AG04450 (cell line): ENCODE results near the gene GNG13. TPM values are rescaled to one million over a fixed set of nuclear protein-coding genes. Genes with fewer than 3 reads are reported as not detected.

Source experiments
- CTCF ChIA-PET: fragments of 300-600, 350-600 bp; formaldehyde crosslinking; extraction: SDS; loops from one replicate; lab custom pipeline; 2022; ENCODE audit warnings: antibody characterized with exemption, inconsistent platforms; lab: Charles Lee
- POLR2A ChIA-PET: fragments of 350-600 bp; formaldehyde crosslinking; extraction: SDS; loops from one replicate; lab custom pipeline; 2021; ENCODE audit warnings: antibody characterized with exemption, inconsistent platforms; lab: Yijun Ruan, JAX
- DNase-seq: peaks from one replicate; pipeline ENCODE4 v3.0.0-alpha.2; 2011; ENCODE audit warnings: low read depth, low spot score
- H3K27ac ChIP-seq: one replicate; pipeline ENCODE4 v1.5.1; 2012; ENCODE audit warnings: low read depth, low read length, control low read depth
- H3K27me3 ChIP-seq: one replicate; pipeline ENCODE4 v1.6.0; 2012; ENCODE audit warnings: low read length; ENCODE audit not compliant: control insufficient read depth, insufficient read depth
- H3K4me3 ChIP-seq: 2 replicates; pipeline ENCODE4 v1.5.1; 2011; ENCODE audit warnings: mild to moderate bottlenecking, low read depth, low read length, control low read depth
- H3K9me3 ChIP-seq: 2 replicates; pipeline ENCODE4 v1.5.1; 2012; ENCODE audit warnings: low read length; ENCODE audit not compliant: control insufficient read depth, insufficient read depth
- CTCF ChIP-seq: IDR thresholded peaks from 2 replicates; pipeline ENCODE4 v1.5.1; 2011; ENCODE audit warnings: low read depth, low read length, control low read depth, inconsistent platforms
- polyA plus RNA-seq: library from polyadenylated mRNA; depleted of rRNA; stranded (reverse); fragments of >200 nt; gene quantifications from 2 replicates; pipeline ENCODE4 v1.2.3, GENCODE V29; 2011

GNG13 gene
- polyA plus RNA-seq, 1 experiment = not detected

- no peak for DNase-seq
- ChIA-PET CTCF (no interaction called here), POLR2A (no interaction called here)
- H3K27me3 ChIP-seq = no peaks in the 10 kb centered on the region
- no peak overlapping the region for H3K4me3 ChIP-seq
- TF ChIP-seq CTCF = no peak
- no peaks in the 10 kb centered on the region; the same call in 1 of the 2 replicates for H3K9me3 ChIP-seq
- no peak overlapping the region for H3K27ac ChIP-seq
Measured at GRCh38 chr16:769184-769784, 31.2 kb downstream of the GNG13 start.

DNA sequence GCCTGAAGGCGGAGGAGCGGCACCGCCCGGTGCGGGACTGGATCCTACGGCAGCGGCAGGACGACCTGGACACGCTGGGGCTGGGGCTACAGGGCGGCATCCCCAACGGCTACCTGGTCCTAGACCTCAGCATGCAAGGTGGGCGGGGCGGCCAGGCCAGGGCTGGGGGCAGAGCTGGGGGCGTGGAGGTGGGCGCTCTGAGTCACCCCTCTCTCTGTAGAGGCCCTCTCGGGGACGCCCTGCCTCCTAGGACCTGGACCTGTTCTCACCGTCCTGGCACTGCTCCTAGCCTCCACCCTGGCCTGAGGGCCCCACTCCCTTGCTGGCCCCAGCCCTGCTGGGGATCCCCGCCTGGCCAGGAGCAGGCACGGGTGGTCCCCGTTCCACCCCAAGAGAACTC lies 32.1 kb downstream of the GNG13 start:
- POLR2A ChIA-PET = no interaction called here
- no peaks in the 10 kb centered on the region for H3K27me3 ChIP-seq

GRCh38 chr16:767743-768235 lies 32.7 kb downstream of the GNG13 start:
- H3K27ac ChIP-seq = no peak overlapping the region
- no peaks in the 10 kb centered on the region for H3K27me3 ChIP-seq
- no peaks in the 10 kb centered on the region; the same call in 1 of the 2 replicates for H3K9me3 ChIP-seq
- no peak for DNase-seq
- TF ChIP-seq CTCF = no peak
- H3K4me3 ChIP-seq = no peak overlapping the region
- ChIA-PET POLR2A (no interaction called here), CTCF (no interaction called here)

More for the DNA sequence above, 32.1 kb downstream of the GNG13 start:
- Histone ChIP-seq H3K9me3 (no peaks in the 10 kb centered on the region; the same call in 1 of the 2 replicates), H3K4me3 (no peak overlapping the region), H3K27ac (no peak overlapping the region)
- no peak for DNase-seq
- CTCF ChIA-PET = no interaction called here
- no peak for TF ChIP-seq CTCF

DNA sequence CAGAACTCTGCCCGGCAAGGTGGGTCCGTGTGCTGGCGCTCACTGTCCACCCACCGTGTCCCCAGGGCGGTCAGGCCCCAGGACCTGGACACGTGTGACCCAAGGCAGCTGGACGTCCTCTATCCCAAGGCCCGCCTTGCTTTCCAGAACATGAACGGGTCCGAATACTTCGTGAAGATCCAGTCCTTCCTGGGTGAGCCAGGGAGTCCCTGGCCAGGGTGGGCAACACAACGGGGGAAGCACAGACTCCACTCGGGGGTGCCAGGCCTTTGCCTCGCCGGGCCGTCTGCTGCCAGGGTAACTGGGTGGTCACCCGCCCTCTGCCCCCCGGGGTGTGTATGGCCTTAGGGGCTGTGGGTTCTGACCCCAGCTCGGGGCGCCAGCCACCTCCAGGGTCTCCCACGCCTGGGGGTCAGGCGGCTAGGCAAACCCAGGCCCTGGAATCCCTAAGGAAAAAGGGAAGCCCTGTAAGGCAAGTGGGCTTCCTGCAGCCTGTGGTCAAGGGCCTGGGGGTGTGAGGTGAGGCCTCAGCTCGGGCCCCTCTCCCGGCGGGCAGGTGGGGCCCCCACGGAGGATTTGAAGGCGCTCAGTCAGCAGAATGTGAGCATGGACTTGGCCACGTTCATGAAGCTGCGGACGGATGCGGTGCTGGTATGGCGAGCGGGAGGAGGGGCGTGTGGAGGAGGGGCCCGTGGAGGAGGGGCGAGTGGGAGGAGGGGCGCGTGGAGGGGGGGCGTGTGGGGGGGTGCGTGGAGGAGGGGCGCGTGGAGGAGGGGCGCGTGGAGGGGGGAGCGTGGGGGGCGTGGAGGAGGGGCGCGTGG lies 33.5 kb downstream of the GNG13 start:
- no peaks in the 10 kb centered on the region for H3K27me3 ChIP-seq
- H3K9me3 ChIP-seq = no peaks in the 10 kb centered on the region; the same call in 1 of the 2 replicates
- TF ChIP-seq CTCF = no peak
- ChIA-PET CTCF (no interaction called here), POLR2A (no interaction called here)
- H3K4me3 ChIP-seq = no peak overlapping the region
- H3K27ac ChIP-seq = no peak overlapping the region
- no peak for DNase-seq
